Tibial artery (tissue), 4 donors: ENCODE data around the gene ALDH4A1.

Source experiments
- DNase-seq, 2 donors: peaks; one replicate each; pipeline ENCODE4 v3.0.0-alpha.2; 2019
- H3K27ac ChIP-seq, 2 donors: fragments of 200-600 bp; sonication (generic) in 1 of 2; 1 replicate in 1 of 2; 2 replicates in 1 of 2; pipeline ENCODE4 v1.5.1; 2018 to 2019; ENCODE audit warnings: mild to moderate bottlenecking in 1 of 2
- H3K27me3 ChIP-seq, 2 donors: fragments of 200-600 bp; sonication (generic) in 1 of 2; one replicate each; pipeline versions ENCODE4 v1.5.1 to v1.6.0; 2016 to 2019
- H3K36me3 ChIP-seq, 3 donors: fragments of 200-600 bp; sonication (generic) in 2 of 3; one replicate each; pipeline ENCODE4 v1.5.1; 2016 to 2019; ENCODE audit warnings: mild to moderate bottlenecking in 2 of 3
- H3K4me1 ChIP-seq, 4 donors: fragments of 200-600 bp; sonication (generic) in 2 of 4; 1 replicate in 3 of 4; 2 replicates in 1 of 4; pipeline ENCODE4 v1.5.1; 2016 to 2019
- H3K4me3 ChIP-seq, 2 donors: fragments of 200-600 bp; sonication (generic) in 1 of 2; 1 replicate in 1 of 2; 2 replicates in 1 of 2; pipeline ENCODE4 v1.5.1; 2018 to 2019; ENCODE audit warnings: mild to moderate bottlenecking in 2 of 2
- H3K9me3 ChIP-seq, 3 donors: fragments of 200-600 bp; sonication (generic) in 1 of 3; one replicate each; pipeline ENCODE4 v1.5.1; 2016 to 2019
- CTCF ChIP-seq, 2 experiments: fragments of 200-600 bp in 1 of 2; fragments of 450-650 bp in 1 of 2; IDR thresholded peaks; one replicate each; pipeline ENCODE4 v1.5.1; 2017 to 2019; ENCODE audit warnings: antibody characterized with exemption in 2 of 2, mild to moderate bottlenecking in 1 of 2, moderate library complexity in 1 of 2
- intact Hi-C: fragments of 100-400 bp; cut with DNase I; formaldehyde crosslinking; loops from one replicate; pipeline ENCODE4 v1.15.0; 2023; ENCODE audit warnings: low total_unique reads

ALDH4A1 gene

GRCh38 chr1:18859560-18859959 is 42.8 kb downstream of the ALDH4A1 start, which contains the start of gene TAS1R2:
Gene TAS1R2 (minus strand): TSS chr1:18859660. CDS start chr1:18859660, 0 bp downstream.
- intact Hi-C loops = no loop called here
- TF ChIP-seq CTCF (IDR thresholded peaks at IDR 0.05) = no peak
- DNase-seq = no peak

GRCh38 chr1:18858070-18858688 is 44.2 kb downstream of the ALDH4A1 start:
- H3K27me3 ChIP-seq = peaks cover 0 to 28% of the 10 kb centered on the region in 2 donors
- TF ChIP-seq CTCF (IDR thresholded peaks at IDR 0.05) = no peak
- H3K4me3 ChIP-seq = no peak overlapping the region
- no peak overlapping the region for H3K27ac ChIP-seq
- no peaks in the 10 kb centered on the region for H3K36me3 ChIP-seq
- DNase-seq = no peak
- no peaks in the 10 kb centered on the region for H3K9me3 ChIP-seq
- intact Hi-C loops = no loop called here
- H3K4me1 ChIP-seq = no peaks in the 10 kb centered on the region

More at GRCh38 chr1:18859560-18859959, 42.8 kb downstream of the ALDH4A1 start, which contains the start of gene TAS1R2:
- Histone ChIP-seq H3K9me3 (no peaks in the 10 kb centered on the region), H3K27ac (no peak within 1 kb of the TSS), H3K4me1 (no peaks in the 10 kb centered on the region), H3K4me3 (no peak within 1 kb of the TSS), H3K36me3 (no peaks in the 10 kb centered on the region), H3K27me3 (peaks cover 0 to 24% of the 10 kb centered on the region in 2 donors)

- DNase-seq = no peak
- H3K9me3 ChIP-seq = no peaks in the 10 kb centered on the region
- H3K27me3 ChIP-seq = peaks cover 0 to 43% of the 10 kb centered on the region in 2 donors
- intact Hi-C loops = no loop called here
- TF ChIP-seq CTCF (IDR thresholded peaks at IDR 0.05) = no peak
- no peaks in the 10 kb centered on the region for H3K4me1 ChIP-seq
- no peak overlapping the region for H3K27ac ChIP-seq
- H3K4me3 ChIP-seq = no peak overlapping the region
- no peaks in the 10 kb centered on the region for H3K36me3 ChIP-seq
These were observed 45.9 kb downstream of the ALDH4A1 start for GRCh38 chr1:18856435-18856834.

GRCh38 chr1:18855573-18855972 is 46.8 kb downstream of the ALDH4A1 start:
- intact Hi-C loops = no loop called here

GRCh38 chr1:18854331-18855025 is 47.9 kb downstream of the ALDH4A1 start:
- H3K9me3 ChIP-seq = no peaks in the 10 kb centered on the region
- no peak overlapping the region for H3K4me3 ChIP-seq
- H3K27me3 ChIP-seq = peaks cover 0 to 55% of the 10 kb centered on the region in 2 donors
- no peak for DNase-seq
- H3K27ac ChIP-seq = no peak overlapping the region
- no peaks in the 10 kb centered on the region for H3K36me3 ChIP-seq
- H3K4me1 ChIP-seq = peaks cover 0 to 1% (median 0%) of the 10 kb centered on the region in 4 donors
- intact Hi-C loops = no loop called here
- TF ChIP-seq CTCF (IDR thresholded peaks at IDR 0.05) = no peak

More at GRCh38 chr1:18855573-18855972, 46.8 kb downstream of the ALDH4A1 start:
- no peaks in the 10 kb centered on the region for H3K9me3 ChIP-seq
- TF ChIP-seq CTCF (IDR thresholded peaks at IDR 0.05) = no peak
- H3K27ac ChIP-seq = no peak overlapping the region
- peaks cover 0 to 52% of the 10 kb centered on the region in 2 donors for H3K27me3 ChIP-seq
- no peak overlapping the region for H3K4me3 ChIP-seq
- H3K36me3 ChIP-seq = no peaks in the 10 kb centered on the region
- no peaks in the 10 kb centered on the region for H3K4me1 ChIP-seq
- no peak for DNase-seq
